Erythroblast (primary cell): ENCODE data around the gene NRP1.

Experiments
- GATA1 ChIP-seq: IDR thresholded peaks from 2 replicates; pipeline ENCODE4 v1.6.1; 2011; ENCODE audit warnings: low read depth, mild to moderate bottlenecking, control low read depth, low read length, moderate library complexity
- POLR2A ChIP-seq: IDR thresholded peaks from 2 replicates; pipeline ENCODE4 v1.6.1; 2011; ENCODE audit warnings: mild to moderate bottlenecking, low read length

- TF ChIP-seq POLR2A (no peak), GATA1 (no peak)
Measured at GRCh38 chr10:33187427-33187999, 147.0 kb downstream of the NRP1 start.
